Inflammatory macrophage treated with lipopolysaccharide for 1 hour (primary cell): ENCODE measurements around the gene CSAG1.
"Not testable (repeated sequence)": the region's sequence is repeated elsewhere in the genome, so short reads cannot be mapped to it uniquely, and the experiment has no call there.

Source experiments
- DNase-seq, 2 donors: peaks; one replicate each; pipeline ENCODE4 v3.0.0-alpha.2; 2020 to 2022

CSAG1 gene

GRCh38 chrX:152733261-152733975 is at the start of gene CSAG1, which contains the start of gene MAGEA12:
TSS of gene CSAG1 (minus strand) at chrX:152733721. CDS start at chrX:152732460, 1,261 bp downstream.
TSS of gene MAGEA12 (plus strand) at chrX:152733757. CDS start at chrX:152736162, 2,405 bp downstream.
- no peak for DNase-seq

- not testable (repeated sequence) for DNase-seq
Measured at GRCh38 chrX:152769549-152770289, 36.2 kb upstream of the CSAG1 start, which contains the start of gene MAGEA6. TSS of gene MAGEA6 (minus strand) at chrX:152769689. CDS start at chrX:152767650, 2,039 bp downstream.

GRCh38 chrX:152766562-152766961 is 33.0 kb upstream of the CSAG1 start:
- DNase-seq, result not testable (repeated sequence)

- DNase-seq, result not testable (repeated sequence)
Measured at GRCh38 chrX:152761582-152761981, 28.1 kb upstream of the CSAG1 start.

- DNase-seq, result not testable (repeated sequence)
Measured at GRCh38 chrX:152759544-152759943, 26.0 kb upstream of the CSAG1 start.

- not testable (repeated sequence) for DNase-seq
Measured at GRCh38 chrX:152758918-152759317, 25.4 kb upstream of the CSAG1 start, which contains the start of gene CSAG3. TSS of gene CSAG3 (plus strand) at chrX:152759218.

- not testable (repeated sequence) for DNase-seq
Measured at GRCh38 chrX:152754871-152755270, 21.4 kb upstream of the CSAG1 start.

- not testable (repeated sequence) for DNase-seq
Measured at GRCh38 chrX:152753686-152754650, 20.4 kb upstream of the CSAG1 start, which contains the start of gene MAGEA2. TSS of gene MAGEA2 (minus strand) at chrX:152753842. CDS start at chrX:152751363, 2,479 bp downstream.

GRCh38 chrX:152738560-152738959 is 5.0 kb upstream of the CSAG1 start:
- DNase-seq, result no peak

GRCh38 chrX:152736528-152736927 is 3.0 kb upstream of the CSAG1 start:
- DNase-seq, result not testable (repeated sequence)

GRCh38 chrX:152735860-152736511 is 2.5 kb upstream of the CSAG1 start:
- DNase-seq, result no peak

- no peak for DNase-seq
Measured at GRCh38 chrX:152735101-152735500, 1.6 kb upstream of the CSAG1 start.

GRCh38 chrX:152734143-152734858 is 780 bp upstream of the CSAG1 start:
- DNase-seq, result not testable (repeated sequence)

- no peak for DNase-seq
Measured at GRCh38 chrX:152725409-152725808, 8.1 kb downstream of the CSAG1 start.

- DNase-seq, result not testable (repeated sequence)
Measured at GRCh38 chrX:152713815-152714787, 19.4 kb downstream of the CSAG1 start, which contains the start of gene MAGEA2B. TSS of gene MAGEA2B (plus strand) at chrX:152714628. CDS start at chrX:152717107, 2,479 bp downstream.

GRCh38 chrX:152713195-152713594 is 20.3 kb downstream of the CSAG1 start:
- DNase-seq, result not testable (repeated sequence)

GRCh38 chrX:152709173-152709572 is 24.3 kb downstream of the CSAG1 start, which contains the start of gene CSAG2:
TSS of gene CSAG2 (minus strand) at chrX:152709273. CDS start at chrX:152709112, 161 bp downstream.
- DNase-seq, result not testable (repeated sequence)

GRCh38 chrX:152706500-152706899 is 27.0 kb downstream of the CSAG1 start:
- not testable (repeated sequence) for DNase-seq

- DNase-seq, result not testable (repeated sequence)
Measured at GRCh38 chrX:152700390-152700789, 33.1 kb downstream of the CSAG1 start.
